Nephron (organoid): ENCODE data around the gene LGALS3BP.

Experiments used
- H3K27ac Mint-ChIP-seq, 3 experiments: 2 replicates each; pipeline ENCODE4 v1.8.0; 2020; ENCODE audit warnings: mixed read lengths in 3 of 3, mild to moderate bottlenecking in 2 of 3, moderate library complexity in 1 of 3
- H3K27me3 Mint-ChIP-seq: 2 replicates; pipeline ENCODE4 v1.8.0; 2021; ENCODE audit warnings: low read depth, mild to moderate bottlenecking, moderate library complexity, mixed read lengths
- H3K36me3 Mint-ChIP-seq: 2 replicates; pipeline ENCODE4 v1.8.0; 2020; ENCODE audit warnings: low read depth, mixed read lengths
- H3K4me1 Mint-ChIP-seq: 2 replicates; pipeline ENCODE4 v1.8.0; 2020; ENCODE audit warnings: mixed read lengths
- H3K4me3 Mint-ChIP-seq, 3 experiments: 2 replicates each; pipeline ENCODE4 v1.8.0; 2020; ENCODE audit warnings: mild to moderate bottlenecking in 3 of 3, mixed read lengths in 3 of 3, moderate library complexity in 2 of 3
- H3K9me3 Mint-ChIP-seq: 2 replicates; pipeline ENCODE4 v1.8.0; 2020; ENCODE audit warnings: mixed read lengths
- TF ChIP-seq, protein P1 (sequence below), 3 experiments: fragments of 200-600 bp; sonication (generic); IDR thresholded peaks; one replicate each; pipeline ENCODE4 v1.5.0; 2021; ENCODE audit warnings: antibody characterized with exemption in 3 of 3; ENCODE audit not compliant: unreplicated experiment in 3 of 3

The LGALS3BP gene

DNA sequence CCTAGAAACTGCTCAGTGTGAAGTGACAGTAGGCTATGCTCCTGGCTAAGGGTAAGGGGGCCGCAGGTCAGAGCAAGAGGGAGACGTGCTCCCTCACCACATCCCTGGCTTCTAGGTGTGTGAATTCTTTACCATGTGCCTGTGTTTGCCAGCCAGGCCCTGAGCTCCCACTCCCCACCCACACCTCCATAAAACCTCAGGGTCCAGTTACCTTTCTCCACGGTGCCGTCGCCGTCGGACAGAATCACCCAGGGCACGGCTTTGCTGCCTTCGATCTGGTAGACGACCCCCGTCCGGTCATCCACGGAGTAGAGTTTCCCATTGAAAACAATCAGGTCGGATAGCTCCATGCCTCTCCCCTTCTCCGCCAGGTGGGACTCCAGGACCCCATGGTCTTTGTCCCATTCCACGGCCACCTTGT, 17.1 kb upstream of the LGALS3BP start:
- no peak overlapping the region for H3K27ac Mint-ChIP-seq
- TF ChIP-seq, protein P1, sequence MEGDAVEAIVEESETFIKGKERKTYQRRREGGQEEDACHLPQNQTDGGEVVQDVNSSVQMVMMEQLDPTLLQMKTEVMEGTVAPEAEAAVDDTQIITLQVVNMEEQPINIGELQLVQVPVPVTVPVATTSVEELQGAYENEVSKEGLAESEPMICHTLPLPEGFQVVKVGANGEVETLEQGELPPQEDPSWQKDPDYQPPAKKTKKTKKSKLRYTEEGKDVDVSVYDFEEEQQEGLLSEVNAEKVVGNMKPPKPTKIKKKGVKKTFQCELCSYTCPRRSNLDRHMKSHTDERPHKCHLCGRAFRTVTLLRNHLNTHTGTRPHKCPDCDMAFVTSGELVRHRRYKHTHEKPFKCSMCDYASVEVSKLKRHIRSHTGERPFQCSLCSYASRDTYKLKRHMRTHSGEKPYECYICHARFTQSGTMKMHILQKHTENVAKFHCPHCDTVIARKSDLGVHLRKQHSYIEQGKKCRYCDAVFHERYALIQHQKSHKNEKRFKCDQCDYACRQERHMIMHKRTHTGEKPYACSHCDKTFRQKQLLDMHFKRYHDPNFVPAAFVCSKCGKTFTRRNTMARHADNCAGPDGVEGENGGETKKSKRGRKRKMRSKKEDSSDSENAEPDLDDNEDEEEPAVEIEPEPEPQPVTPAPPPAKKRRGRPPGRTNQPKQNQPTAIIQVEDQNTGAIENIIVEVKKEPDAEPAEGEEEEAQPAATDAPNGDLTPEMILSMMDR (IDR thresholded peaks at IDR 0.05; ENCODE audit: unreplicated experiment in 3 of 3): no peak
- no peak overlapping the region for H3K4me3 Mint-ChIP-seq
- peaks cover 49% of the 10 kb centered on the region for H3K36me3 Mint-ChIP-seq
- no peaks in the 10 kb centered on the region for H3K9me3 Mint-ChIP-seq
- peaks cover 6% of the 10 kb centered on the region for H3K4me1 Mint-ChIP-seq
- no peaks in the 10 kb centered on the region for H3K27me3 Mint-ChIP-seq

- TF ChIP-seq, protein P1 (IDR thresholded peaks at IDR 0.05; ENCODE audit: unreplicated experiment in 3 of 3): no peak
- Mint-ChIP-seq H3K27ac (no peak overlapping the region), H3K4me3 (no peak overlapping the region), H3K4me1 (peaks cover 6% of the 10 kb centered on the region), H3K27me3 (no peaks in the 10 kb centered on the region), H3K9me3 (no peaks in the 10 kb centered on the region), H3K36me3 (peaks cover 58% of the 10 kb centered on the region)
Measured at GRCh38 chr17:78995761-78996451, 16.2 kb upstream of the LGALS3BP start.

- H3K36me3 Mint-ChIP-seq: peaks cover 63% of the 10 kb centered on the region
Measured at GRCh38 chr17:78995022-78995760, 15.5 kb upstream of the LGALS3BP start.

DNA sequence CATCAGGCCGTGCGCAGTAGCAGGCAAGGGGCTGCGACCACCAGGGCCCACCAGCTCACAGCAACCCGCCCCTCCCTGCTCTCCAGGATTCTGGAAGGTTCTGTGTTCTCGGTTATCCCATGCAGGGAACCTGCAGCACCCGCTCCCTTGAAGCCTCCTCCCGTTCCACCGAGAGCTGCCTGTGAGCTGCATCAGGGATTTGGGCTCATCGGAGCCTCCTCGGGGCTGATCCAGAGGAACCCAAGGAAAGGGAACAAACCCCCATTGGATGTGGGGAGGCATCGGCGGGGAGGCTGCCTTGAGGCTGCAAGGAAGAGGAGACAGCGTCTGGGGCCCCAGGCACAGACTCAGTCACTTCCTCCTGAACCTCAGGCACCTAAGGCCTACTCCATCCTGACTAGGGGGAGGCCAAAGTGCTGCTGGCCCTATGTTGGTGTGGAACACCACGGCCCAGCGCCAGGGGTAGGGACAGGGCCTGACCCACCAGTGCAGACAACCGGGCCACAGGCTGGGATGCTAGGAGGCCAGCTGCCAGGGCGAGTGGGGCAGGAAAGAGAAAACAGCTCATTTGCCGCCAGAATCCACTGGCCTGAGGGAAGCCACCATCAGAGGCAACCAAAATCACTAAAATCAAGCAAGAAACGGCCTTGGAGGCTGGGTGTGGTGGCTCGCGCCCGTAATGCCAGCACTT, 14.4 kb upstream of the LGALS3BP start:
- TF ChIP-seq, protein P1 (IDR thresholded peaks at IDR 0.05; ENCODE audit: unreplicated experiment in 3 of 3): no peak
- no peaks in the 10 kb centered on the region for H3K9me3 Mint-ChIP-seq
- no peak overlapping the region for H3K4me3 Mint-ChIP-seq
- no peak overlapping the region for H3K27ac Mint-ChIP-seq
- H3K4me1 Mint-ChIP-seq: peaks cover 6% of the 10 kb centered on the region
- H3K36me3 Mint-ChIP-seq: peaks cover 66% of the 10 kb centered on the region
- H3K27me3 Mint-ChIP-seq: no peaks in the 10 kb centered on the region

More at GRCh38 chr17:78995022-78995760, 15.5 kb upstream of the LGALS3BP start:
- Mint-ChIP-seq H3K27ac (no peak overlapping the region), H3K4me3 (no peak overlapping the region), H3K9me3 (no peaks in the 10 kb centered on the region), H3K4me1 (peaks cover 6% of the 10 kb centered on the region), H3K27me3 (no peaks in the 10 kb centered on the region)
- TF ChIP-seq, protein P1 (IDR thresholded peaks at IDR 0.05; ENCODE audit: unreplicated experiment in 3 of 3): no peak

- no peaks in the 10 kb centered on the region for H3K27me3 Mint-ChIP-seq
- H3K9me3 Mint-ChIP-seq: no peaks in the 10 kb centered on the region
- H3K36me3 Mint-ChIP-seq: peaks cover 66% of the 10 kb centered on the region
- peaks cover 6% of the 10 kb centered on the region for H3K4me1 Mint-ChIP-seq
- TF ChIP-seq, protein P1 (IDR thresholded peaks at IDR 0.05; ENCODE audit: unreplicated experiment in 3 of 3): peak; percentile 68 to 75 (median 70)
- no peak overlapping the region for H3K27ac Mint-ChIP-seq
- no peak overlapping the region for H3K4me3 Mint-ChIP-seq
Measured at GRCh38 chr17:78993241-78993956, 13.7 kb upstream of the LGALS3BP start.
